Activated CD8-positive, alpha-beta memory T cell treated with anti-CD3 and anti-CD28 coated beads for 36 hours (primary cell): Measurements from ENCODE around the gene SPDYE8. TPM values are rescaled to one million over a fixed set of nuclear protein-coding genes. Genes with fewer than 3 reads are reported as not detected.
"Not testable (repeated sequence)": the region's sequence is repeated elsewhere in the genome, so short reads cannot be mapped to it uniquely, and the experiment has no call there.

ENCODE experiments used
- CTCF ChIA-PET: fragments of 350-600 bp; sonication (Branson Sonifier 250); formaldehyde crosslinking; loops from one replicate; lab custom pipeline; 2021; ENCODE audit warnings: antibody characterized with exemption; lab: Charles Lee
- POLR2A ChIA-PET: fragments of 350-600 bp; sonication (Branson Sonifier 250); formaldehyde crosslinking; loops from one replicate; lab custom pipeline; 2021; ENCODE audit warnings: antibody characterized with exemption; lab: Charles Lee
- total RNA-seq, 2 experiments: library from RNA; stranded (reverse); gene quantifications; one replicate each; pipeline ENCODE4 v1.2.3, GENCODE V29; 2021

Gene SPDYE8
- total RNA-seq, result not detected

GRCh38 chr7:73029666-73030065 lies at the start of gene SPDYE8:
TSS of gene SPDYE8 (minus strand) at chr7:73029766. CDS start at chr7:73027966, 1,800 bp downstream.
- POLR2A ChIA-PET, CTCF ChIA-PET: not testable (repeated sequence)

- POLR2A ChIA-PET, CTCF ChIA-PET: not testable (repeated sequence)
Measured at GRCh38 chr7:73057811-73058210, 28.2 kb upstream of the SPDYE8 start, which contains the start of gene SPDYE11. TSS of gene SPDYE11 (minus strand) at chr7:73057911. CDS start at chr7:73056111, 1,800 bp downstream.

GRCh38 chr7:73006491-73006890 lies 23.1 kb downstream of the SPDYE8 start:
- POLR2A ChIA-PET, CTCF ChIA-PET: not testable (repeated sequence)

- POLR2A ChIA-PET, CTCF ChIA-PET: not testable (repeated sequence)
Measured at GRCh38 chr7:73005693-73006447, 23.7 kb downstream of the SPDYE8 start.

GRCh38 chr7:73005356-73005692 lies 24.2 kb downstream of the SPDYE8 start:
- CTCF ChIA-PET, POLR2A ChIA-PET: not testable (repeated sequence)

GRCh38 chr7:72997887-72998468 lies 31.6 kb downstream of the SPDYE8 start:
- CTCF ChIA-PET, POLR2A ChIA-PET: not testable (repeated sequence)

- POLR2A ChIA-PET, CTCF ChIA-PET: not testable (repeated sequence)
Measured at GRCh38 chr7:72997447-72997846, 32.1 kb downstream of the SPDYE8 start.

- CTCF ChIA-PET, POLR2A ChIA-PET: not testable (repeated sequence)
Measured at GRCh38 chr7:72995484-72995883, 34.1 kb downstream of the SPDYE8 start.

GRCh38 chr7:72990146-72990913 lies 39.2 kb downstream of the SPDYE8 start:
- CTCF ChIA-PET, POLR2A ChIA-PET: not testable (repeated sequence)

GRCh38 chr7:72982084-72982483 lies 47.5 kb downstream of the SPDYE8 start:
- POLR2A ChIA-PET, CTCF ChIA-PET: not testable (repeated sequence)

GRCh38 chr7:72980382-72980781 lies 49.2 kb downstream of the SPDYE8 start:
- CTCF ChIA-PET, POLR2A ChIA-PET: not testable (repeated sequence)

GRCh38 chr7:72976434-72976833 lies 53.1 kb downstream of the SPDYE8 start:
- CTCF ChIA-PET, POLR2A ChIA-PET: not testable (repeated sequence)

GRCh38 chr7:72975656-72976286 lies 53.8 kb downstream of the SPDYE8 start:
- POLR2A ChIA-PET, CTCF ChIA-PET: not testable (repeated sequence)

- POLR2A ChIA-PET, CTCF ChIA-PET: not testable (repeated sequence)
Measured at GRCh38 chr7:72974781-72975180, 54.8 kb downstream of the SPDYE8 start.

- POLR2A ChIA-PET, CTCF ChIA-PET: not testable (repeated sequence)
Measured at GRCh38 chr7:72971505-72971904, 58.1 kb downstream of the SPDYE8 start.

Other genes starting within 250 kb of the SPDYE8 start
- gene TYW1B, start 201.6 kb downstream of the SPDYE8 start, total RNA-seq, result 1 to 10 TPM; 4.8 TPM
- gene POM121, start 104.7 kb downstream of the SPDYE8 start, total RNA-seq, result 10 to 100 TPM; 72.3 to 73.0 TPM
- gene TRIM74, start 60.3 kb downstream of the SPDYE8 start, total RNA-seq, result under 1 TPM; 0.17 to 0.25 TPM
- not detected for gene SPDYE11, start 28.1 kb upstream of the SPDYE8 start, total RNA-seq
- gene SPDYE9, start 56.3 kb upstream of the SPDYE8 start, total RNA-seq, result not detected